Mesendoderm (in vitro differentiated cells): ENCODE data around the gene TXNDC9.

Experiments
- DNase-seq: peaks from one replicate; pipeline ENCODE4 v3.0.0; 2013
- H2AK5ac ChIP-seq: 2 replicates; pipeline ENCODE4 v1.6.1; 2013; ENCODE audit warnings: low read length, inconsistent platforms
- H2BK120ac ChIP-seq: 2 replicates; pipeline ENCODE4 v1.6.1; 2013; ENCODE audit warnings: low read depth, mild to moderate bottlenecking, low read length, moderate library complexity, mixed read lengths
- H2BK15ac ChIP-seq: replicated peaks from 2 replicates; pipeline ENCODE4 v1.6.1; 2013; ENCODE audit warnings: low read depth, mild to moderate bottlenecking, moderate library complexity
- H2BK5ac ChIP-seq: 2 replicates; pipeline ENCODE4 v1.6.1; 2013; ENCODE audit warnings: low read length, inconsistent platforms
- H3K18ac ChIP-seq: 2 replicates; pipeline ENCODE4 v1.6.1; 2013; ENCODE audit warnings: mild to moderate bottlenecking, low read length, mixed read lengths
- H3K23ac ChIP-seq: one replicate; pipeline ENCODE4 v1.6.1; 2013; ENCODE audit warnings: low read length
- H3K27ac ChIP-seq: 2 replicates; pipeline ENCODE4 v1.5.1; 2013; ENCODE audit warnings: low read depth, mild to moderate bottlenecking, inconsistent platforms, low read length, moderate library complexity
- H3K27me3 ChIP-seq: 2 replicates; pipeline ENCODE4 v1.6.1; 2013; ENCODE audit warnings: low read length, control low read depth, mild to moderate bottlenecking, inconsistent platforms; ENCODE audit not compliant: insufficient read depth, poor library complexity
- H3K36me3 ChIP-seq: 2 replicates; pipeline ENCODE4 v1.6.1; 2013; ENCODE audit warnings: low read length, inconsistent platforms; ENCODE audit not compliant: control insufficient read depth, insufficient read depth
- H3K4ac ChIP-seq: one replicate; pipeline ENCODE4 v1.6.1; 2013; ENCODE audit warnings: low read depth, mild to moderate bottlenecking, low read length, moderate library complexity
- H3K4me1 ChIP-seq: 2 replicates; pipeline ENCODE4 v1.6.1; 2013; ENCODE audit warnings: low read depth, low read length, inconsistent platforms; ENCODE audit not compliant: control insufficient read depth
- H3K4me2 ChIP-seq: 2 replicates; pipeline ENCODE4 v1.6.1; 2013; ENCODE audit warnings: low read length
- H3K4me3 ChIP-seq: 2 replicates; pipeline ENCODE4 v1.5.1; 2013; ENCODE audit warnings: mild to moderate bottlenecking, low read length
- H3K56ac ChIP-seq: one replicate; pipeline ENCODE4 v1.6.1; 2013; ENCODE audit warnings: low read length
- H3K79me1 ChIP-seq: 2 replicates; pipeline ENCODE4 v1.6.1; 2013; ENCODE audit warnings: low read length, inconsistent platforms
- H3K79me2 ChIP-seq: 2 replicates; pipeline ENCODE4 v1.6.1; 2013; ENCODE audit warnings: mild to moderate bottlenecking, low read length; ENCODE audit not compliant: control insufficient read depth, insufficient read depth
- H3K9ac ChIP-seq: 2 replicates; pipeline ENCODE4 v1.6.1; 2013; ENCODE audit warnings: low read length, inconsistent platforms
- H4K5ac ChIP-seq: one replicate; pipeline ENCODE4 v1.6.1; 2013; ENCODE audit warnings: low read length
- H4K8ac ChIP-seq: one replicate; pipeline ENCODE4 v1.6.1; 2013; ENCODE audit warnings: low read depth, mild to moderate bottlenecking, control low read depth, low read length, moderate library complexity
- WGBS: extraction: QIAGEN DNeasy Blood & Tissue Kit; methylation state at CpG from one replicate; pipeline ENCODE4 v1.1.7; 2013; ENCODE audit warnings: low lambda C conversion rate, missing lambda C conversion rate; ENCODE audit not compliant: insufficient coverage; ENCODE audit errors: extremely low coverage; 5-methylcytosine and 5-hydroxymethylcytosine counted together

TXNDC9 gene

DNA sequence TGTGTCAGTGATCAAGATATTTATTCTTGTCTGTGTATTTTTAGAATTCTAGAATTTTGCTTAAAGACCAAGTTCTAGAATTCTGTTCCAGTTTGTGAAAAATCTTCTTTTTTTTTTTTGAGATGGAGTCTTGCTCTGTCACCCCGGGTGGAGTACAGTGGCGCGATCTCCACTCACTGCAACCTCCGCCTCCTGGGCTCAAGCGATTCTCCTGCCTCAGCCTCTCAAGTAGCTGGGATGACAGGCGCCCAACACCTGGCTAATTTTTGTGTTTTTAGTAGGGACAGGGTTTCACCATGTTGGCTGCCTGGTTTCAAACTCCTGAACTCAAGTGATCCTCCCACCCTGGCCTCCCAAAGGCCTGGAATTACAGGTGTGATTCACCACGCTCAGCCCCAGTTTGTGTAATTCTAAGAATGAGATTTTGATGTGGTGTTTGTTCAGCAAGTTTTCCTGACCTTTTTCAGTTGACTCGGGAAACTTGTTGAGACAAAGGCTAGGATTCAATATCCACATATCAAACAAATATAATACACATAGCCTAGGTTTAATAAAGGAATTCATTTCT lies 4.6 kb upstream of the TXNDC9 start:
- Histone ChIP-seq H4K8ac (no peak overlapping the region), H3K27ac (no peak overlapping the region), H3K4me2 (no peak overlapping the region), H3K27me3 (no peaks in the 10 kb centered on the region), H3K79me2 (peaks cover 67% of the 10 kb centered on the region), H2BK15ac (no peak overlapping the region), H2AK5ac (no peak overlapping the region), H3K56ac (no peak overlapping the region), H2BK5ac (no peak overlapping the region), H4K5ac (no peak overlapping the region), H3K23ac (no peak overlapping the region), H3K4ac (no peak overlapping the region), H3K4me1 (no peaks in the 10 kb centered on the region), H3K4me3 (no peak overlapping the region), H3K36me3 (no peaks in the 10 kb centered on the region), H2BK120ac (no peak overlapping the region), H3K79me1 (peaks cover 5% of the 10 kb centered on the region), H3K9ac (no peak overlapping the region), H3K18ac (no peak overlapping the region)
- no CpG with 5 or more reads among the region's 8 CpGs for WGBS
- peak; percentile 21 for DNase-seq

DNA sequence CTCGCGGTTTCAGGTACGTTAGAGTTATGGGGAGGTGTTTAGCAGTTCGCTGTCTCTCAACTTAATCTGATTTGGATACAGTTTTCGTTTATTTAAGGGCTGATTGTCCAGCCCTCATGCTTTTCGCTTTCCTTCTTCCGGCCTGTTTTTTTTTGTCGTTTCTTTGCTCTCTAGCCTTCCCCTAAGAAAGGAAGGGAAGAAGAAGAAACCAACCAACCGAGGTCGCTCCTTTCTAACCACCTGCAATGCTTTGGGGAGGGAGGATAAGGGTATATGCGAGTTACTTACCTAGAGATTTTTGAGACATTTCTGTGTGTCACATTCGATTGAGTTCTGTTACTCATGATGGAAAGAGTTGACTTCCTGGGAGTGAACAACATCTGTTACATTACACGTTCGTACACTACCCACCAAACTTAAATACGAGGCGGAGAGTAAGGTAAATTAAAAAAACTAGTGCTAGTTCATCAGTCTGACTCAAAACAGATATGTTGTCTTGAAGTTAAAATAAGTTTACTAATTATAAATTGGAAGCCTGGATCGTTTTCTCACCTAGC lies 2.0 kb upstream of the TXNDC9 start:
- Histone ChIP-seq H3K27me3 (no peaks in the 10 kb centered on the region), H3K36me3 (no peaks in the 10 kb centered on the region), H3K4me2 (peak overlapping the region; percentile 94), H2AK5ac (no peak overlapping the region), H3K4me3 (peak overlapping the region; percentile 40), H3K56ac (peak overlapping the region; percentile 90), H3K23ac (no peak overlapping the region), H3K4me1 (no peaks in the 10 kb centered on the region), H3K4ac (no peak overlapping the region), H4K5ac (no peak overlapping the region), H2BK15ac (no peak overlapping the region), H3K9ac (peak overlapping the region; percentile 94), H3K18ac (no peak overlapping the region), H3K79me2 (peaks cover 63% of the 10 kb centered on the region), H3K79me1 (peaks cover 7% of the 10 kb centered on the region), H4K8ac (no peak overlapping the region), H2BK5ac (no peak overlapping the region), H2BK120ac (no peak overlapping the region), H3K27ac (no peak overlapping the region)
- WGBS = no CpG with 5 or more reads among the region's 17 CpGs
- peak; percentile 42 for DNase-seq

DNA sequence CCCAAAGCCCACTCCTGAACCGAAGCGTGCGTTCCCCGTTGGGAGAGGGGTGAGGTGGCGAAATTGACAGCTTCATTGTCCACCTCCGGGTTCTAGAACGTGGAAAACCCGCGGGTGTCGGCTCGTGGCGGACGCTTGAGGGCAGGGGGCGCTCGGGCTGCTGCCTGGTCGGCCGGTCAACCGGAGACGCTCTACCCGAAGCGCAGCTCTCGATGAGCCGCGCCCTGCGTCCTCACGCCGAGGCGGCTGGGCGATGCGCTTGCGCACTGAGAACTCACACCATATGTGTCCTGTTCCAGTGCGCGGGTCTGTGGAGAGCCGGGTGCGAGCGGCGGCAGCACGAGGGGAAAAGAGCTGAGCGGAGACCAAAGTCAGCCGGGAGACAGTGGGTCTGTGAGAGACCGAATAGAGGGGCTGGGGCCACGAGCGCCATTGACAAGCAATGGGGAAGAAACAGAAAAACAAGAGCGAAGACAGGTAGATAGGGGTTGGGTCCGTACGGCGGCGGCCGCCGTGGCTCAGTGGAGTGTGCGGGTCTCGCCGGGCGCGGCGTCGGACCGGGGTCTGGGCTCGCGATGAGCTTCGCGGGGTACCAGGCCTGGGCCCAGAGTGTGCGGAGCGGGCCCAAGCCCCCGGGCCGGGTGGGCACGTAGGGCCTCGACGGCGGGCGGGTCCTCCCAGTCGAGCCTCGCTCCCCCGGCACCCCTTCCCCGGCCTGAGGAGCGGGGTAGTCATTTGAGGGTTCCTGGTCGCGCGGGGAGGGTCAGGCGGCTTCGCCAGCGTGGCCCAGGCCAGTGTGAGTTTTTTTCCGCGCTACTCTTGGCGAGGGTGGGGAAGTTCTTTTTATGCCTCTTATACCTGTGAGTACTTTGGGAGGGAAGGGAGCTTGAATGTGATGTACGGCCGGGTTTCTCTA lies 1.2 kb upstream of the TXNDC9 start, which contains the start of gene EIF5B:
Gene EIF5B, plus strand, starts transcription at position 277 of the 916 bp plus-strand sequence. Its CDS starts 166 bp downstream, at position 443.
- Histone ChIP-seq H2AK5ac (no peak within 1 kb of the TSS), H3K79me2 (peaks cover 56% of the 10 kb centered on the region), H3K23ac (no peak within 1 kb of the TSS), H2BK15ac (no peak within 1 kb of the TSS), H2BK5ac (no peak within 1 kb of the TSS), H2BK120ac (no peak within 1 kb of the TSS), H3K56ac (peak within 1 kb of the TSS; percentile 90), H3K27me3 (no peaks in the 10 kb centered on the region), H4K8ac (no peak within 1 kb of the TSS), H3K4ac (no peak within 1 kb of the TSS), H3K9ac (peak within 1 kb of the TSS; percentile 94), H3K27ac (peak within 1 kb of the TSS; percentile 10), H4K5ac (no peak within 1 kb of the TSS), H3K18ac (no peak within 1 kb of the TSS), H3K36me3 (no peaks in the 10 kb centered on the region), H3K79me1 (peaks cover 6% of the 10 kb centered on the region), H3K4me2 (peak within 1 kb of the TSS; percentile 94), H3K4me1 (no peaks in the 10 kb centered on the region), H3K4me3 (peak within 1 kb of the TSS; percentile 42)
- DNase-seq = peak; percentile 97
- no CpG with 5 or more reads among the region's 87 CpGs for WGBS

DNA sequence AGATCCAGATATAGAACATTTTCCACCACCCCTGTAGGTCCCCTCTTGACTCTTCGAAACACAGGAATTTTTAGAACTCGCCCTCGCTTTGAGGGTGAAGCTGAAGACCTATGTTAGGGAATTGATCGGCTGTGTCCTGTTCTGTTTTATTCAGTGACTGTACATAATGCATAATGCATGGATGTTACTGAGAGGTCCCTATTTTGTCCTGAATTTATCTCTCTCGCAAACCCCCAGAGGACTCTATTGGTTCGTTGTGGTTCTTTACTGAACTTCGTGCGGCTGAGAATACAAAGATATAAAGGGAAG lies 625 bp upstream of the TXNDC9 start:
- Histone ChIP-seq H3K27ac (peak overlapping the region; percentile 10), H2BK120ac (no peak overlapping the region), H3K4ac (no peak overlapping the region), H3K27me3 (no peaks in the 10 kb centered on the region), H3K36me3 (peaks cover 4% of the 10 kb centered on the region), H4K8ac (no peak overlapping the region), H3K4me3 (peak overlapping the region; percentile 42), H2AK5ac (no peak overlapping the region), H3K79me2 (peaks cover 53% of the 10 kb centered on the region), H3K4me1 (no peaks in the 10 kb centered on the region), H3K79me1 (peaks cover 6% of the 10 kb centered on the region), H3K56ac (peak overlapping the region; percentile 84), H2BK15ac (no peak overlapping the region), H3K9ac (peak overlapping the region; percentile 69), H3K23ac (no peak overlapping the region), H3K4me2 (peak overlapping the region; percentile 88), H3K18ac (no peak overlapping the region), H4K5ac (no peak overlapping the region), H2BK5ac (no peak overlapping the region)
- WGBS = no CpG with 5 or more reads among the region's 8 CpGs
- DNase-seq = no peak

DNA sequence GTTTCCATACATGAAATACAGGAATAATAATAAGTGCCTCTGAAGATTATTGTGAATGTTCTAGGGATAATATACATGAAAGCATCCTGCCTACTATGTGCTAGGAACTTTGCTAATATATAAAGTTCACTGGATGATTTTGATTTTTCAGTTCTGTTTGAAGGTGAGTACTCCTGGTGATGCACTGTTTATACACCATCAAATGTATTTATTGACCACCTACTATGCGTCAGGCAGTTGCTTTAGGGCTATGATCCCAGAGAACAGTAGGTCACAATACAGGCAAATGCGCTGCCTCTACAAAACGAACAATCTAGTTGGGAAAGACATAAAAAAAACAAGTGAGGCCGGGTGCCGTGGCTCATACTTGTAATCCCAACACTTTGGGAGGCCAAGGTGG lies 10.7 kb downstream of the TXNDC9 start:
- no CpG with 5 or more reads among the region's 5 CpGs for WGBS
- peaks cover 7% of the 10 kb centered on the region for H3K36me3 ChIP-seq

More for the DNA sequence above, 10.7 kb downstream of the TXNDC9 start:
- Histone ChIP-seq H3K23ac (no peak overlapping the region), H3K79me1 (peaks cover 4% of the 10 kb centered on the region), H3K27ac (no peak overlapping the region), H2BK15ac (no peak overlapping the region), H3K27me3 (no peaks in the 10 kb centered on the region), H3K9ac (no peak overlapping the region), H3K4me2 (no peak overlapping the region), H3K4me1 (no peaks in the 10 kb centered on the region), H3K18ac (no peak overlapping the region), H3K79me2 (no peaks in the 10 kb centered on the region), H2AK5ac (no peak overlapping the region), H3K4me3 (no peak overlapping the region), H3K4ac (no peak overlapping the region), H2BK5ac (no peak overlapping the region), H4K5ac (no peak overlapping the region), H4K8ac (no peak overlapping the region), H2BK120ac (no peak overlapping the region), H3K56ac (no peak overlapping the region)
- no peak for DNase-seq
